ENCODE measurements around the gene VCAN.

VCAN gene

GRCh38 chr5:83554133-83554532, 82.6 kb downstream of the VCAN start:
- Histone ChIP-seq H3K79me2 (ENCODE audit: control insufficient read depth, low read length) (no peaks in the 10 kb centered on the region), H3K4me1 (ENCODE audit: control insufficient read depth, low read length) (no peaks in the 10 kb centered on the region), H3F3A (ENCODE audit: control insufficient read depth, insufficient read depth) (no peaks in the 10 kb centered on the region), H4K20me1 (ENCODE audit: control insufficient read depth, insufficient read depth, low read depth, low read length) (no peaks in the 10 kb centered on the region), H3K4me2 (ENCODE audit: low read length) (no peak overlapping the region), H3K27me3 (ENCODE audit: control insufficient read depth, low read length) (0 out of 2 replicates have a peak, but pooled peaks cover 6% of the 10 kb centered on the region), H3K4me3 (ENCODE audit: low read length) (no peak overlapping the region), H3K9me2 (replicated peaks; ENCODE audit: control insufficient read depth, low read length) (no peaks in the 10 kb centered on the region), H3K9me3 (ENCODE audit: control insufficient read depth, insufficient read depth, low read length) (no peaks in the 10 kb centered on the region), H3K27ac (ENCODE audit: low read depth, low read length) (no peak overlapping the region), H3K36me3 (ENCODE audit: control insufficient read depth, low read length) (no peaks in the 10 kb centered on the region)
- TF ChIP-seq CTCF (IDR thresholded peaks at IDR 0.05; ENCODE audit: low read depth, low read length, poor library complexity, severe bottlenecking): no peak
- TF ChIP-seq EZH2phosphoT487 (IDR thresholded peaks at IDR 0.05; ENCODE audit: borderline replicate concordance, low read length): no peak

GRCh38 chr5:83554686-83555085, 83.1 kb downstream of the VCAN start:
- Histone ChIP-seq H3K4me1 (ENCODE audit: control insufficient read depth, low read length) (no peaks in the 10 kb centered on the region), H3K4me2 (ENCODE audit: low read length) (no peak overlapping the region), H4K20me1 (ENCODE audit: control insufficient read depth, insufficient read depth, low read depth, low read length) (no peaks in the 10 kb centered on the region), H3K36me3 (ENCODE audit: control insufficient read depth, low read length) (no peaks in the 10 kb centered on the region), H3K4me3 (ENCODE audit: low read length) (no peak overlapping the region), H3K27ac (ENCODE audit: low read depth, low read length) (no peak overlapping the region), H3K79me2 (ENCODE audit: control insufficient read depth, low read length) (no peaks in the 10 kb centered on the region), H3K27me3 (ENCODE audit: control insufficient read depth, low read length) (0 out of 2 replicates have a peak, but pooled peaks cover 6% of the 10 kb centered on the region), H3K9me2 (replicated peaks; ENCODE audit: control insufficient read depth, low read length) (no peaks in the 10 kb centered on the region), H3K9me3 (ENCODE audit: control insufficient read depth, insufficient read depth, low read length) (no peaks in the 10 kb centered on the region), H3F3A (ENCODE audit: control insufficient read depth, insufficient read depth) (no peaks in the 10 kb centered on the region)
- TF ChIP-seq EZH2phosphoT487 (IDR thresholded peaks at IDR 0.05; ENCODE audit: borderline replicate concordance, low read length) (no peak), CTCF (IDR thresholded peaks at IDR 0.05; ENCODE audit: low read depth, low read length, poor library complexity, severe bottlenecking) (no peak)

GRCh38 chr5:83555263-83555662, 83.7 kb downstream of the VCAN start:
- Histone ChIP-seq H3K4me1 (ENCODE audit: control insufficient read depth, low read length) (no peaks in the 10 kb centered on the region), H3K27ac (ENCODE audit: low read depth, low read length) (no peak overlapping the region), H3K4me2 (ENCODE audit: low read length) (no peak overlapping the region), H3K27me3 (ENCODE audit: control insufficient read depth, low read length) (0 out of 2 replicates have a peak, but pooled peaks cover 6% of the 10 kb centered on the region), H3K4me3 (ENCODE audit: low read length) (no peak overlapping the region), H4K20me1 (ENCODE audit: control insufficient read depth, insufficient read depth, low read depth, low read length) (no peaks in the 10 kb centered on the region), H3K9me2 (replicated peaks; ENCODE audit: control insufficient read depth, low read length) (no peaks in the 10 kb centered on the region), H3K9me3 (ENCODE audit: control insufficient read depth, insufficient read depth, low read length) (no peaks in the 10 kb centered on the region), H3K79me2 (ENCODE audit: control insufficient read depth, low read length) (no peaks in the 10 kb centered on the region), H3F3A (ENCODE audit: control insufficient read depth, insufficient read depth) (no peaks in the 10 kb centered on the region), H3K36me3 (ENCODE audit: control insufficient read depth, low read length) (no peaks in the 10 kb centered on the region)
- TF ChIP-seq EZH2phosphoT487 (IDR thresholded peaks at IDR 0.05; ENCODE audit: borderline replicate concordance, low read length): no peak
- no peak for TF ChIP-seq CTCF (IDR thresholded peaks at IDR 0.05; ENCODE audit: low read depth, low read length, poor library complexity, severe bottlenecking)
